ENCODE measurements around the gene RPL28.

The RPL28 gene

DNA sequence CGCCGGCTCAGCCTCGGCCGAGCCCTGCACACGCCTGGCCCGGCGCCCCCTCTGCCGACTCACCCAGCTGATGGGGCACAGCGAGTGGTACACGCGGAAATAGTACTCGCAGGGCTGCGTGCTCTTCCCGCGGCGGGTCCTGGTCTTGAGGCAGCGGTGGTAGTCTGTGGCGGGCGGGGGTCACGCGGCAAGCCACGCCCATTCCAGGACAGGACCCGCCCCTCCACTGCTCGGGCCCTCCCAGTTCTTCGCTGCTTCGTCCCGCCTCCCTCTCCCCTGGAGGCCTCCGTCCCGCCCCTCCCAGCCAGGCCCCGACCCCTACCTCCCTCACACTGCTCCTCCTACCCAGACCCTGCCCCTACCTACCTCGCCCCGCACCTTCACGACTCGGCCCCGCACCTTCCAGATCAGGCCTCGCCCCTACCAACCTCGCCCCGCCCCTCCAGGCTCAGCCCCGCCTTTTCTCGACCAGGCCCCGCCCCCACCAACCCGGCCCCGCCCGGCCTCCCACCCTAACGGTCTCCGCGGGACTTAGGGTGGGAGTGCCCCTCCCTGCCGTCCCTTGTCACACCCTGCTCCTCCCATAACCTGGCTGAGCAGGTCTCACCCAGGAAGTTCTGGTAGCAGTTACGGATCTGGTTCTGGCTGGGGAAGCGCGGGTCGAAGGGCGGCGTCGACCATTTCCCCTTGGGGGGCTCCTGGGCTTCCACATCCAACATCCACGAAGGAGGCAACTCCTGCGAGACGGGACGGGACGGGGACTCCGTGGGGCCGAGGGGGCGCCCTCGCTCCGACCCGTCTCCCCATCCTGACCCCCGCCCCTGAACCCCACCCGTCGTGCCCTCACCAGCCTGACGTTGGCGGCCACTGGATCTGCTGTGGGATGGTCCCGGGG is 31.7 kb upstream of the RPL28 start:
- peak; percentile 75 to 81 for DNase-seq

DNA sequence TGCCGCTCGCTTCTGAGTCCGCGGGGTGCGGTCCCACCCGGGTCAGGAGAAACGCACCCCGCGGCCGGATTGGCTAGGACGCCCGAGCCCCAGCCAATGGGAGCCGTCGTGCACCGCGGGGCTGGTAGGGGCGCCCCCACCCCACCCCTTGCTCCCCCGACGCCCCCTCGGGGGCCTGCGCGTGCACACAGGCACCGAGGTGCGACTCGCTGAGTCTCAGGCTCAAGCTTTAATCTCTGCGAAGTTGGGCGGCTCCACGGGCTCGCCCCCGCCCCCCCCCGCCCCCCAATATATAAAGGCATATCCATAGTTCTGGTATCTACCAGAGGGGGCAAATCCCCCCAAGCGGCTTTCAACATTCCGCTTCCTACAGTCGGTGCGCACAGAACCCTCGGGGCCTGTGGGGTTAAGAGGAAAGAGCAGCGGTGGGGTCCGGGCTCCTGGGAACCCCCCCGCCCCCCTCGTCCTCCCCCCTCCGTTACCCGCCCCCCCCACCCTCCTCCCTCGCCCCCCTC is 31.0 kb upstream of the RPL28 start, which contains the start of gene COX6B2:
Gene COX6B2, minus strand, starts transcription at position 22 of the 515 bp plus-strand sequence. CDS start 198 bp downstream, outside the sequence.
- DNase-seq, result no peak

DNA sequence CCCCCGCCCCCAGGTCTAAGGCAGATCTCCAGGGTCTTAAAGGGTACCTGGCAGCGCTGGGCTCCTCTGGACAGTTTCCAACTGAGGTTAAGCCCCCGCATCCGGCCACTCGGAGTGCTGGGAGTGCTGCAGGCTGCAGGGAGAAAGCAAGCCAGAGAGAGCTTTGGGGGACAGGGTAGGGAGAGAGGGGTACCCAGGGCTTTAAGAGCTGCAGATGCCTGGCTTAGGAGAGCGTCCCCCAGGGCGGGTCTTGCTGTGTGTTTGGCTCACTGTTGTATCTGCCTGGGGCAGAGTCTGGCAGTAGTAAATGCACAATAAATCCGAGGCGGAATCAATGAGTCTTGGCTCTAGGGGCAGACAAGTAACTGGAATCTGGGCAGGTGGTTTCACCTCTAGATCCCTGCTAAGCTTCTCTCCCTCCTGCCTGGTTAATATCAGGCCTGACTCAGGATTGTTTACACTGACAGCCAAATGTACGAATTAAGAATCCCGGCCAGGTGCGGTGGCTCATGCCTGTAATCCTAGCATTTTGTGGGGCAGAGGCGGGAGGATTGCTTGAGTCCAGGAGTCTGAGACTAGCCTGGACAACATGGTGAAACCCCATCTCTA is 30.4 kb upstream of the RPL28 start:
- DNase-seq, result no peak

DNA sequence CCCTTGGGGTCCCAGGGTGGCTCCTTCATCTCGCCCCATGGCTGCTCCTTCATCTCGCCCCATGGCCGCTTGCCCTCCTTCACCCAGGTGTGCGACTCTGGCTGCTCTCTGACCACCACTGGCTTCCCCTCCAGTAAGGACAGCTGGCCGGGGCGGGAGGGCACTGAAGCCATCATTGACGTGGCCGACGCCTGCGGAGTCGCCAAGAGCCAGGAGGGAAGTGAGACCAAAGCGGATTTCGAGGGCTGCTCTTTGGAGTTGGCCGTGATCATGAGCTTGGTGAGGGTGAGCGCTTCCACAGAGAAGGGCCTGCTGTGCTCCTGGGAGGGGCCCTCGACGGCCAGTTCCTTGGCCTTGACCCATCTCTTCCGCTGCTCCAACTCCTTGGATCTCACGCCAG is 27.2 kb upstream of the RPL28 start:
- no peak for DNase-seq

DNA sequence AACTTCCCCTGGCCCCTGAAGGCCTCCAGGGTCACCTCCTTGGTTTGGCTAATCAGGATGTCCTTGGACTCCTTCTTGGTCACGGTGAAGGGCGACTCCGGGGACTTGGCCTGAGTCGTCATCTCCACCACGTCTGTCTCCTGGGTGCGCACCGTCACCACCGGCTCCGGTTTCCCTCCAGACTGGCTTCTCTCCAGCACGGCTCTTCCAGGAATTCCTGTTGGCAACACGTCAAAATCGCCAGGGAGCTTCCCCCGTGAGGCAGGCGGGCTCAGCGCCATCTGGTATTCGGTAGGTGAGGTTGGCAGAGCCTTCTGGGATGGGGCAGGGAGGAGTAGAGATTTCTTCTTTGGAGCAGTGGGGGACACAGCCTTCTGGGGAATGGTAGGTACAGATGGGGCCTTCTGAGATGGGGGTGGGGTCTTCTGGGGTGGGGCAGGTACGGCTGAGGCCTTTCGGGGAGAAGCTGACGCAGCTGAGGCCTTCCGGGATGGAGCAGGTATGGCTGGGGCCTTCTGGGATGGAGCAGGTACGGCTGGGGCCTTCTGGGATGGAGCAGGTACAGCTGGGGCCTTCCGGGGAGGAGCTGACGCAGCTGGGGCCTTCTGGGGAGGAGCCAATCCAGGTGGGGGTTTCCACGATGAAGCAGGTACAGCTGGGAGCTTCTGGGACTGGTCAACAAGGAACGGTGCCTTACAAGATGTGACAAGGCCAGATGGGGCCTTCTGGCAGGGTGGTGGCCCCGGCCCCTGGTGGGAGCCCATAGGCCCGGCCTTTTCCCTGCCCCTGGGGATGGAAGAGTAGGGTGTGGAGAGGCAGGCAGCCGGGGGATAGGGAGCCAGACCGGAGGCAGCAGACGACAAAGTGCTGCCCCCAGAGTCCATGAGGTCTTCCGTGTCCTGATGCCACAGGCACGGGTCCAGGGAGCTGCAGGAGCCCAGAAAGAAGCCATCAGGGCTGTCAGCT is 26.5 kb upstream of the RPL28 start:
- no peak for DNase-seq

DNA sequence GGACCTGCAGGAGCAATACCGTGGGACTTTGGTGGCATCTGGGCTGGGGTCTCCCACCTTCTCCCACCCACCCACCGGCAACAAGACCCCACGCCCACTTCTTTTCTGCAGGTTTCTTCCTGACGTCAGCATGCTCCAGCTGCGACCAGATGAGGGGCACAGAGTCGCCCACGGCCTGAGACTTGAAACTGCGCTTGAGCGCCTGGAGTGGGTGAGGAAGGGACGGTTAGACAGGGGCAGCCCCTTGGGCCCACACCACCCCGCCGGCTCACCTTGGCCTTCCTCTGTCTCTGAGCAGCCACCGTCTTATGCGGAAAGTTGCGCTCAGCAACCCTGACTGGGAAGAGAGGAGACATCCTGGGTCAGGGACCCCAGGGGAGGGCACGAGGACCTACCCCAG is 24.8 kb upstream of the RPL28 start:
- no peak for DNase-seq

DNA sequence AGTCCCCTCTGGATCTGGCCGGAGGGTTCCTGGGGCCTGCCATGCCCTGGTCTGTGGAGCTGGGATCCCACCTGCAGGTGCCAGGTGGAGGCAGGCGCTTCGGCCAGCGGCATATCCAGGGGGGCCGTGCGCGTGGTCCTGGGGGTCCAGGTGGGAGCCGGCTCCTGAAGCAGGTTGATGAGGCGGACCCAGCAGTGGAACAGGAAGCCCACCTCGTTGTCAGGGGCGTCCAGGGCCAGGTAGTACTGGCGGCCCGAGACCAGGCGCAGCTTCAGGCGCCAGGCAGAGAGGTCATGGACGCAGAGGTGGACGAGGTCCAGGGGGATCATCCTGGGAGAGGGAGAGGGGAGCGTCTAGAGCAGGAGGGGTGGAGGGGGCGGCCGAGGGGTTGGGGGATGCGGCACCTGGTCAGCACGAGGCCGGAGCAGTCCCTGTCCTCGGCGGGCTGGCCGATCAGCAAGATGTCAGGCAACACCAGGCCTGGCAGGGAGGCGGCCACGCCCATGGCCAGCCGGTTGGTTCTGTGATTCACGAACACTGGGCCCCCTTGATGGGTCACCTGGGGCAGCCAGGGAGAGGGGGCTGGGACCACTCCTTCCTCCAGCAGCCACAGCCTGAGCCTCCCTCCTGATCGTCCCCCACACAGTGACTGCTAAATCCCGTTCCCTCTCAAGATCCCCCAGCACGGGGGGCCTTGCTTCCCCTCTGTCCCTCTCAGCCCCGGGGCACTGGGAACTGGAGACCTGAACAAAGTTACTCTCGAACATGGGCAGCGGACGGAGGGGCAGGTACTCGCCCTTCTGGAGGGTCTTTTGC is 23.4 kb upstream of the RPL28 start:
- DNase-seq, result no peak

DNA sequence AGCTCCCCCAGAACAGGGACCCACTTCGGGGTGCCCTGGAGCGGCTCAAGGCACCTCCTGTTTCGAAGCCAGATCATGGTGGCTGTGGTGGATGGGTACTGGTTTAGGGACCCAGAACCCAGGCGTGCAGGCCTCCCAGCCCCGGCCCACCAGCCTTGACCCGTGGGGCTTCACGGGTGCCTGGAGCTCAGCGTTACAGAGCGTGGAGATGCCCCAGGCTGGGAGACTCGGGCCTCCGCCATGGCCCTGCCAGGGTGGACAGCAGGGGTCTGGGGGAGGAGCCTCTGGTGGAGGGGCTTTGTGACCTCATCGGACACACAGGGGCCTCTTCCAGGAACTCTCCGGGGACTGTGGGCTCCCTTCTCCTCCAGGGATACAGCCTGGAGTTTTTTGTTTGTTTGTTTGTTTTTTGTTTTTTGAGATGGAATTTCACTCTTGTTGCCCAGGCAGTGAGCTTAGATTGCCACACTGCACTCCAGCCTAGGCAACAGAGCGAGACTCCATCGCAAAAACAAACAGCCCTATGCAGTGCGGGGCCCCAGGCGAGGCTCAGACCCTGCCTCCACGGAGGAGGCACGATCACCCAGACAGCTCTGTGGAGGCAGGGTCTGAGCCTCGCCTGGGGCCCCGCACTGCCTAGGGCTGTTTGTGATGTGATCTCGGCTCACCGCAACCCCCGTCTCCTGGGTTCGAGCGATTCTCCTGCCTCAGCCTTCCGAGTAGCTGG is 22.6 kb upstream of the RPL28 start, which contains the start of gene GARIN5B:
Gene GARIN5B, minus strand, starts transcription at position 271 of the 727 bp plus-strand sequence. Its CDS starts 194 bp downstream, at position 77.
- no peak for DNase-seq

DNA sequence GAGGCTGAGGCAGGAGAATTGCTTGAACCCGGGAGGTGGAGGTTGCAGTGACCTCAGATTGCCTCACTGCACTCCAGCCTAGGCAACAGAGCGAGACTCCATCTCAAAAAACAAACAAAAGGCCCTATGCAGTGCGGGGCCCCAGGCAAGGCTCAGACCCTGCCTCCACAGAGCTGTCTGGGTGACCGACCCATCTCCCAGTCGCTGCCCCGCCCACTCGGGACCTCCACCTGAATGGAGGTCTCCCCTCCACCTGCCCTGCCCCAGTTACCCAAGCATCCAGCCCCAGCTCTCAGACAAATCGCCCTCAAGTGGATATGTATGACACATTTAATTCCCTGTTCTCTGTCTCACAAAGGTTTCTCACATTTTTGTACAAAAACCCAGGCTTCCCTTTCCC is 20.5 kb upstream of the RPL28 start:
- DNase-seq, result no peak

DNA sequence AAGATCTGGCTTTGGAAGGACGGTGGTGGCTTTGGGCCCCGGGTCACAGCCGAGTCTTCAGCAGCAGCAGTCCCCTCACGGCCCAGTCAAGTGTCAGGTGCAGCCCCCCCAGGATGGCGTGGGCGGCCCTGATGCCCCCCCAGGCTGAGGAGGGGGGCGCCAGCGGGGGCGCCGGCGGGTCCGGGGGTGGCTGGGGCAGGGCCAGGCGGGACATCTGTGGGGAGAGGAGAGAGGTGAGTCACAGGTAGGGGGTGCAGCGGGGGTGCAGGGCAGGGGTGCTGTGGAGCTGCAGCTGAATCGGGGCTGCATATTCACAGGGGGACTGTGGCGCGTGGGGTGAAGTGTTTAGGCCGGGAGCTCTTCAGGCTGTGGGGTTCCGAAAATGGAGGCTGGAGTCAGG is 19.8 kb upstream of the RPL28 start:
- no peak for DNase-seq

DNA sequence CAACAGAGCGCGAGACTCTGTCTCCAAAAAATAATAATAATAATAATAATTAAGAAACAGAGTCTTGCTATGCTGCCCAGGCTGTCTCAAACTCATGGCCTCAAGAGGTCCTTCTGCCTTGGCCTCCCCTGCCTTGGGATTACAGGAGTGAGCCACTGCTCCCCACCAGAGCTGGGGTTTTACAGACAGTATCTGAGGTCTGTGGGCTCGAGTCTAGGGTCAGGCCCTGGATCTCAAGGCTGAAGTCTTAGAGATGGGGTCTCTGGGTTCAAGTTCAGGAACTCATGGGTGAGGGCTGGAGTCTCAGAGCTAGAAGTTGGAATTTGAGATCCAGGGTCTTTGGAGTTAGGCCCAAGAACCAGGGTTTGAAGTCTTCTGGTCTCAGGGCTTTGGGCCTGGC is 18.9 kb upstream of the RPL28 start:
- DNase-seq, result no peak

DNA sequence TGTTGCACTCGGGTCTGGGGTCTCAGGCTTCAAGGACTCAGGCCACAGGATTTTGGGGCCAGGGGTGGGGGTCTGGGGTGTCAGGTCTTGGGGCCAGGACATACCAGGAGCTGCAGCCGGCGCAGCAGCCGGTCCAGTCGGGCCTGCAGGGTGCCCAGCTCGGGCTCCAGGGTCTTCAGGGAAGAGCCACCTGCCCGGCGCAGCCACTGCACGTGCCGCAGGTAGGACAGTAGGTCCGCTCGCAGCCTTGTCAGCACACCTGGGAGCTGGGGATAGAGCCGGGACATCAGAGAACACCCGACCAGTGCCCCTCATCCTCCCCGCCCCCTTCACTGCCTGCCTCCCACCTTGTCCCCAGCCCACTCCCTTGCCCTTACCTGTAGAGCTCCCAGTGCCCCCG is 17.6 kb upstream of the RPL28 start:
- DNase-seq, result no peak

DNA sequence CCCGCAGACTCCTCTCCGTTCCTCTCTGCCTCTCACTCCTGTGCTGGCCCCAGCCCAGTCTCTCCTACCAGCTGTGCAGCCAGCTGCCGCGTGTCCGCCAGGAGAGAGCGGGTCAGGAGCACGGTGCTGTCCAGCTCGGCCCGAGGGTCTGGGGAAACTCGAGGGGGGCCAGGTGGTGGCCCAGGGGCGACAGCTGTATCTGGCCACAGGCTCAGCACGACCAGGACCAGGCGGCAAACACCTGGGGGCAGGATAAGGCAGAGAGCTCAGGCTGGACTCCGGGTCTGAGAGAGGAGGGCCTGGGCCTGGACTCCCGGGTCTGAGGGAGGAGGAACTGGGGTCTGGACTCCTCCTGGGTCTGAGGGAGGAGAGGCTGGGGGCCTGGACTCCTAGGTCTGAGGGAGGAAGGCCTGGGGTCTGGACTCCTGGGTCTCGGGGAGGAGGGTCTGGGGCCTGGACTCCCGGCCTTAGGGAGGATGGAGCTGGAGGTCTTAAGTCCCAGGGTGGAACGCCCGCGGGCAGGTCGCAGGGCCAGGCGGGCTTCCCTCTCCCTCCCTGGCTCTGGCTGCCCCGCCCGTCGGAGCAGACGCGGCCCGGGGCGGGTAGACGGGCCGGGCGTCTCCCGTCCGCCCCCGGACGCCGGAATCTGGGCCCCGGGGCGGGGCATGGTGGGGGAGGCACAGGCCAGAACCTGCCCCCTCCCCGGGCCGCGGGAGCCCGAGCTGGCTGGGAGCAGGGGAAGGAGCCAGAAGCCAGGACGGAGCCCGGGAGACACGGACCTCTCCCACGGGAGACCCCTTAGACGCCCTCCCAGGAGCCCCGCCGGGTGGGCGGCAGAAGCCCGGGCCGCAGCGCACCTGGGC is 16.8 kb upstream of the RPL28 start:
- DNase-seq, result no peak

DNA sequence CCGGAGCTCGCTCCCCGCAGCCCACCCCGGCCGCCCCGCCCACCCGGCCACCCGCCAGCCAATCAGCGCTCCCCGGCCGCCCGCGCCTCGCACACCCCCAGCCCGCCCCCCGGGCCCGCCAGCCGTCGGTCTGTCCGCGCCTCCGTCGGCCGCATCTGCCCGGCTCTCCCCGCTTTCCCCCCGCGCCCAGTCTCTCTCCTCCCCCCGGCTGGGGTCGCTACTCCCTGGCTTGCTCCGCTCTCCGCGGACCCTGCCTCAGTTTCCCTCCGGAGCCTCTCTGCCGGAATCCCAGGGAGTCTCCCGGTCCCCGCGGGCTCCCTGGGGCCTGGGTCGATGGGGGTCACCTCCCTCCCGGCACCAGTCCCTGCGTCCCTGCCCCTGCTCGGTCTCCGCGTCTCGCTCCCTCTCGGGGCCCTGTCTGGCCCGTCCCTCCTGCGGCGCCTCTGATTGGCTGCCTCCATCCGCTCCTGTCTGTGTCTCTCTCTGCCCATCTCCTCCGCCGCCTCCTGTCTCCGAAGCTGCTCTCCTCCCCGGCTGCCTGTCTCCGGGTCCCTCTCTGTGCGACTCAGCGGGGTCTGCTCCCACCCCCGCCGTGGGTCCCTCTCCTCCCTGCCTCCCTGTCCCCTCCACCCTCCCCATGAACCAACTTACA is 16.0 kb upstream of the RPL28 start:
- peak; percentile 30 to 33 for DNase-seq

DNA sequence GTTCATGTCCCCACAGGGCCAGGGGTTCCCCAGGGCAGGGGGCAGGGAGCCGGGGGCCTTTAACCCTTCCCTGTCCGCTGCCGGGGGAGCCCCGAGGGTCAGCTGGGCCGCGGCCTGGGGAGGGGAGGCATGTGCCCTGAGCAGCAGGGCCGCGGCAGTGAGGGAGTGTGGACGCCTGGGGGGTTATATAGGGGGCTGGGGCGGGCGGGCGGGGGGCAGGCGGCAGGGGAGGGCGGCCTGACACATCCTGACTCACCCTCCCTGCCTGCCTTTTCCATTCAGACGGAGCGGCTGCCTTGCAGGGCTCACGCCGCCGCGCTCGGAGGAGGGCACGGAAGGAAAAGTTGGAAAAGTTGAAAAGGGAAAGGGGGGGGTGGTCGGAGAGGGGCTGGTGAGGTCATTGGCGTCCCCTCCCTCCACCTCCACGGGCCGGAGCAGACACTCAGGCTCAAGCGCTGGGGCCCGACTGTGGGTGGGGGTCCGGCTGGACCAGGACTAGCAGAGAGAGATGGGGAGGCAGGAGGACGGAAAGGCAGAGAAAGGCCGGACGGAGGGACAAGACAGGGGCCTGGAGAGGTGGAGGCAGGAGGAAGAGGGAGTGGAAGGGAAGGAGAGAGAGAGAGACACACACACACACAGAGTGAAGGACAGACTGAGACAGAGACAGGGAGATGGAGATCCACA is 15.3 kb upstream of the RPL28 start, which contains the start of gene IL11:
Gene IL11, minus strand, starts transcription at position 159 of the 684 bp plus-strand sequence. Its CDS starts 153 bp downstream, at position 6.
- DNase-seq, result no peak

DNA sequence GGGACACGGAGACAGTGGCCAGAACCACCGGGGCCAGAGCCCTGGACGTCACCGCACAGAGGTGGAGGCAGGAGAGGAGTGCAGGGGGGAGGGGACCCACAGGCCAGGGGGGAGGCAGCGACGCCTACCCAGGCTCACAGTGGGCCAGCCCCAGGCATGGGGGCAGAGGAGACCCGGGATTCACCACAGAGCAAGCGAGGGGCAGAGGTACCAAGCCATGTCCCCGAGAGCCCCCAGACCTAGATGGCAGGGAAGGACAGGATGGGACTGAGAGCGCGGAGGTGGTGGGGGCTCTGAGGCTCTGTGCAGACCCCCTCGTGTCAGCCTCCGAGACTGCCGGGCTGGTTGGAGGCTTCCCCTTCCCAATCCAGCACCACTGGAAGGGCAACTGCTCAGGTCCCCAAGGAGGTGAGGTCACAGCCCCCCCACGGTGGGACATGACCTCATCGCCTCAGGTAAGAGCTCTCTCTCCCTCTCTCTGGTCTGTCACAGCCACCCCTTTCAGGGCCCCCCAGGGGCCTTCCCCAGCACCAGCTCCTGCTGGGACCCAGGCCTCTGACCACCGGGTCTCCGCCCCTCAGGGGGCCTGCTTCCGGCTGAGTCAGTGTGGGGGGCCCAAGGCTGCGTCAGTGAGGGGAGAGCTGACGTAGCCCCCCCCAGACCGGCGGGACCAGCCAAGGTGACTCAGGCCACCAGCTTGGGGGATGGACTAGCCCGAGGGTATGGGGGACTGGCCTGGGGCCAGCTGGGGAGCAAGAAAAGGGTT is 13.2 kb upstream of the RPL28 start:
- DNase-seq, result no peak

DNA sequence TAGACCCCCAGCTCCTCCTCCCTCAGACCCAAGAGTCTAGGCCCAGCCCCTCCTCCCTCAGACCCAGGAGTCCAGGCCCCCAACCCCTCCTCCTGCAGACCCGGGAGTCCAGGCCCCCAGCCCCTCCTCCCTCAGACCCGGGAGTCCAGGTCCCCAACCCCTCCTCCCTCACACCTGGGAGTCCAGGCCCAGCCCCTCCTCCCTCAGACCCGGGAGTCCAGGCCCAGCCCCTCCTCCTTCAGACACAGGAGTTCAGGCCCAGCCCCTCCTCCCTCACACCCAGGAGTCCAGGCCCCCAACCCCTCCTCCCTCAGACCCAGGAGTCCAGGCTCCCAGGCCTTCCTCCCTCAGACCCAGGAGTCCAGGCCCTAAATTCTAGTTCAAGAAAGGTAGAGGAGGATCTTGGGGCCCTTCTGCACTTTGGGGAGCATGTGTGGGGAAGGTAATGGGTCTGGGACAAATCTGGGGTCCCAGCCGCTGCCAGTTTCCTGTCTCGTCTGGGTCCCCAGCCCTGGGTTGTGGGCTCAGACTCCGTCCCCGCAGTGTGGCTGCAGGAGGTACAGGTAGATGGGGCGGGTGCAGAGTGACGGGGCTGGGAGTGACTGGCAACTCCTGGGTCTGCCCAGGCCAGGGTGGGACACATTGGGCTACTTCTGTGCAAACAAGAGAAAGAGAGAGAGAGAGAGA is 12.3 kb upstream of the RPL28 start:
- no peak for DNase-seq

Measured in CD4-positive, alpha-beta T cell treated with Interleukin-1 beta for 1 hour (primary cell).